Heart left ventricle (tissue), 16 donors: ENCODE results near the gene OR1I1. TPM values are rescaled to one million over a fixed set of nuclear protein-coding genes. Genes with fewer than 3 reads are reported as not detected.

Experiments
- ATAC-seq, 4 donors: fragments of 200-7000 bp; cut with Tn5 transposase; one replicate each; pipeline ENCODE4 v1.9.1; 2020 to 2022; ENCODE audit warnings: moderate library complexity in 4 of 4, mild to moderate bottlenecking in 3 of 4, moderate number of reproducible peaks in 1 of 4
- DNase-seq, 5 donors: peaks; one replicate each; pipeline ENCODE4 v3.0.0-alpha.2; 2020
- H3K27ac ChIP-seq, 12 donors: fragments of 200-600 bp; sonication (generic) in 4 of 12; one replicate each; pipeline versions ENCODE4 v1.5.0 to v1.8.0; 2016 to 2022; ENCODE audit warnings: mild to moderate bottlenecking in 2 of 12
- H3K27me3 ChIP-seq, 9 donors: fragments of 200-600 bp; sonication (generic) in 2 of 9; one replicate each; pipeline versions ENCODE4 v1.5.1 to v1.8.0; 2016 to 2022; ENCODE audit warnings: mild to moderate bottlenecking in 3 of 9
- H3K36me3 ChIP-seq, 9 donors: fragments of 200-600 bp; sonication (generic) in 2 of 9; one replicate each; pipeline versions ENCODE4 v1.5.0 to v1.8.0; 2018 to 2022; ENCODE audit warnings: mild to moderate bottlenecking in 2 of 9
- H3K4me1 ChIP-seq, 12 donors: fragments of 200-600 bp; sonication (generic) in 4 of 12; one replicate each; pipeline versions ENCODE4 v1.5.0 to v1.8.0; 2016 to 2022; ENCODE audit warnings: mild to moderate bottlenecking in 3 of 12
- H3K4me3 ChIP-seq, 12 donors: fragments of 200-600 bp; sonication (generic) in 4 of 12; one replicate each; pipeline versions ENCODE4 v1.5.0 to v1.8.0; 2017 to 2022; ENCODE audit warnings: mild to moderate bottlenecking in 9 of 12, moderate library complexity in 4 of 12
- H3K9me3 ChIP-seq, 12 donors: fragments of 200-600 bp; sonication (generic) in 4 of 12; one replicate each; pipeline versions ENCODE4 v1.5.0 to v1.8.0; 2016 to 2022; ENCODE audit warnings: mild to moderate bottlenecking in 1 of 12
- POLR2A ChIP-seq, 2 donors: fragments of 450-650 bp; IDR thresholded peaks; one replicate each; pipeline ENCODE4 v1.6.1; 2017; ENCODE audit warnings: antibody characterized with exemption in 2 of 2, mild to moderate bottlenecking in 2 of 2, moderate library complexity in 2 of 2
- WGBS, 4 donors: extraction: QIAGEN DNeasy Blood & Tissue Kit in 2 of 4; methylation state at CpG; one replicate each; pipeline versions ENCODE4 v1.1.5 to v1.1.7; 2013 to 2018; 5-methylcytosine and 5-hydroxymethylcytosine counted together
- intact Hi-C, 10 donors: fragments of 100-400 bp; cut with DNase I; formaldehyde crosslinking; loops; one replicate each; pipeline versions ENCODE4 v1.11.1 to v1.14.2; 2022
- polyA plus RNA-seq, 2 donors: library from polyadenylated mRNA; stranded (reverse); fragments of 200-250 nt; gene quantifications; one replicate each; pipeline ENCODE4 v1.2.3, GENCODE V29; 2013
- total RNA-seq, 9 donors: library from RNA; depleted of rRNA in 2 of 9; stranded (reverse); fragments of >200 nt in 2 of 9; fragmentation: NEBNext Ultra II Directional in 3 of 9; extraction: Animal tissue kit (Norgen Biotek cat#: 25700) in 3 of 9; gene quantifications; one replicate each; pipeline versions ENCODE4 v1.1.0 to v1.2.4, GENCODE V29; 2016 to 2023
- TF ChIP-seq, protein P1 (sequence below), 12 donors: fragments of 200-600 bp; sonication (generic) in 4 of 12; IDR thresholded peaks; one replicate each; pipeline versions ENCODE4 v1.5.0 to v1.8.0; 2018 to 2022; ENCODE audit warnings: antibody characterized with exemption in 12 of 12, mild to moderate bottlenecking in 5 of 12
- donor health status: ischemic (EF 13 %, LVEDD 7.1; RV severe dilation, severe dysfunction).
- donor health status: healthy with polysubstance abuse.
- donor health status: DM: no; HTN: yes; CAD: no.
- donor health status: DM: no; HTN: no; CAD: no.
- donor health status: ischemic (EF 25% LVEDD 6.9; RV normal size, moderate dysfunction).
- donor health status: ischemic (EF 25% LVEDD 5.7; RV mildly dilated, moderate dysfunction).
- donor health status: healthy.
- donor health status: DM: yes; HTN: yes; CAD: no.
- donor health status: ischemic (EF 35%, LVEDD 5.7; RV mildly dilated, moderate dysfunction).
- donor health status: nonischemic (EF 11% LVEDD 7.7; RV severe dilation, severe dysfunction).
- donor health status: DM: yes; HTN: yes; CAD: no.
- donor health status: PGD.
- donor health status: ischemic (EF 29% LVEDD 5.4; RV normal size, mild dysfunction).
- donor health status: nonischemic (EF 23%, LVEDD 6.1; RV moderate dilation, normal function).

The OR1I1 gene
- total and polyA plus RNA-seq, 11 donors = not detected

DNA sequence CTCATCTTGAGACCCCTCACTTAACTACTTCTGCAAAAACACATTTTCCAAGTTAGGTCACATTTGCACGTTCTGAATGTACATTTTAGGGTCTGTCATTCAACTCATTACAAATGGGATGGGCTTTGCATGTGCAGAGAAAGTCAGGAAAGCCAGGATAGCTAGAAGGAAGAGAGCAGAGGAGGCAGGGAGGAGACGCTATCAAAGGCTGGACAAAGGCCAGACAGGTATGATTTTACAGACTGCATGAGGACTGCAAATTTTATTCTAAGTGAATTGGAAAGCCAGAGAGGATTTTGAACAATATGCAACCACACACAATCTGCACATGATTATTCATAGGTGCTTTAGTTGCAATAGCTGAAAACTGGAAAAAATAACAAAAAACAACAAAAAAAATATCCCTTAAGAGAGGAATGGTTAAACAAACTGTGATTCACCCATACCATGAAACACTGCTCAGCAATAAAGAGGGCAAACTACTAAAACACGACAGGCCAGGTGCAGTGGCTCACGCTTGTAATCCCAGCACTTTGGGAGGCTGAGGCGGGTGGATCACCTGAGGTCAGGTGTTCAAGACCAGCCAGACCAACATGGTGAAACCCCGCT, 46.3 kb downstream of the OR1I1 start:
- Histone ChIP-seq H3K27me3 (no peaks in the 10 kb centered on the region), H3K9me3 (no peaks in the 10 kb centered on the region), H3K27ac (no peak overlapping the region), H3K36me3 (peaks cover 0 to 1% (median 0%) of the 10 kb centered on the region in 9 donors), H3K4me1 (peaks cover 0 to 24% (median 13%) of the 10 kb centered on the region in 12 donors), H3K4me3 (no peak overlapping the region)
- ATAC-seq = no peak
- 75 to 81% (median 79%) methylated on average over 6 of the region's 6 CpGs for WGBS, 4 donors
- intact Hi-C loops = loop anchor here in 1 of 10 donors (5.0 kb wide), 1 partner anchor 249 kb away; the partner anchor contains the start of gene AKAP8
- no peak for DNase-seq
- TF ChIP-seq, protein P1, sequence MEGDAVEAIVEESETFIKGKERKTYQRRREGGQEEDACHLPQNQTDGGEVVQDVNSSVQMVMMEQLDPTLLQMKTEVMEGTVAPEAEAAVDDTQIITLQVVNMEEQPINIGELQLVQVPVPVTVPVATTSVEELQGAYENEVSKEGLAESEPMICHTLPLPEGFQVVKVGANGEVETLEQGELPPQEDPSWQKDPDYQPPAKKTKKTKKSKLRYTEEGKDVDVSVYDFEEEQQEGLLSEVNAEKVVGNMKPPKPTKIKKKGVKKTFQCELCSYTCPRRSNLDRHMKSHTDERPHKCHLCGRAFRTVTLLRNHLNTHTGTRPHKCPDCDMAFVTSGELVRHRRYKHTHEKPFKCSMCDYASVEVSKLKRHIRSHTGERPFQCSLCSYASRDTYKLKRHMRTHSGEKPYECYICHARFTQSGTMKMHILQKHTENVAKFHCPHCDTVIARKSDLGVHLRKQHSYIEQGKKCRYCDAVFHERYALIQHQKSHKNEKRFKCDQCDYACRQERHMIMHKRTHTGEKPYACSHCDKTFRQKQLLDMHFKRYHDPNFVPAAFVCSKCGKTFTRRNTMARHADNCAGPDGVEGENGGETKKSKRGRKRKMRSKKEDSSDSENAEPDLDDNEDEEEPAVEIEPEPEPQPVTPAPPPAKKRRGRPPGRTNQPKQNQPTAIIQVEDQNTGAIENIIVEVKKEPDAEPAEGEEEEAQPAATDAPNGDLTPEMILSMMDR (IDR thresholded peaks at IDR 0.05) = no peak
- TF ChIP-seq POLR2A (IDR thresholded peaks at IDR 0.05) = no peak

DNA sequence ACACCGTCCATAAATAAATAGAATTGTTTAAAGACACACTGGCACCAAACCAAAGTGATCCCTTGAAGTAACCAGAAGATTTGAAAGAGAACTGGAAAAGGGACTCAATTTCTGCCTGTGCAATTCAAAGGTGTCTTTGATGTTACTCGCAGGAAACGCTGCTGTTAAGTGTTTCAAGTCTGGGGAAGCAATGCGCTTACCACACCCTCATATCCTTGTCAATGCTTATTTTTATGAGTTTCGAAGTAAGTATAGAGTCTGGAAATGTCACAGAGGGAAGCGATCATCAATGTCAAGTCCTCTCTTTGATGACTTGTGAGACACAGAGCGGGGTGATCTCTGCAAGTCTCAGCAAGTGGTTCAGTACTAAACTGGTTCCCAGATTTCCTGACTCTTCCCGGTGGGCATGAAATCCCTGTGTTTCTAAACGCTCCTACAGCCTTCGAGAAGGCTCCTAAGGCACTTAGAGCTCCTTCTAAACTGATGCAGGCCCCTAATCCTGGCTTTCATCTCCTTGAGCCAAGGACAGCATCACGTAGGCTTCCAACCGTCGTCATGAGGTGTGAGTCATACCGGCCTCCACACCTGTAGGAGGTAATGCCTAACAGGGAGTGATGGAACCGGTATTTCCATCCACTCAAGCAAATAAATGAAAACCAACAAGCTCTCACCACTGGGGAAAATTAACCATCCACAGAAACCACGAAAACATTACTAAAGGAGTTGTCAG, 48.0 kb downstream of the OR1I1 start:
- TF ChIP-seq, protein P1 (IDR thresholded peaks at IDR 0.05) = no peak
- Histone ChIP-seq H3K27ac (no peak overlapping the region), H3K9me3 (no peaks in the 10 kb centered on the region), H3K4me3 (no peak overlapping the region), H3K36me3 (no peaks in the 10 kb centered on the region), H3K4me1 (peaks cover 0 to 9% (median 5%) of the 10 kb centered on the region in 12 donors), H3K27me3 (no peaks in the 10 kb centered on the region)
- DNase-seq = no peak
- ATAC-seq = no peak
- WGBS, 4 donors = 70 to 80% (median 75%) methylated on average over 16 of the region's 16 CpGs
- intact Hi-C loops = loop anchor here in 1 of 10 donors (5.0 kb wide), 1 partner anchor 247 kb away; the partner anchor contains the start of gene AKAP8

DNA sequence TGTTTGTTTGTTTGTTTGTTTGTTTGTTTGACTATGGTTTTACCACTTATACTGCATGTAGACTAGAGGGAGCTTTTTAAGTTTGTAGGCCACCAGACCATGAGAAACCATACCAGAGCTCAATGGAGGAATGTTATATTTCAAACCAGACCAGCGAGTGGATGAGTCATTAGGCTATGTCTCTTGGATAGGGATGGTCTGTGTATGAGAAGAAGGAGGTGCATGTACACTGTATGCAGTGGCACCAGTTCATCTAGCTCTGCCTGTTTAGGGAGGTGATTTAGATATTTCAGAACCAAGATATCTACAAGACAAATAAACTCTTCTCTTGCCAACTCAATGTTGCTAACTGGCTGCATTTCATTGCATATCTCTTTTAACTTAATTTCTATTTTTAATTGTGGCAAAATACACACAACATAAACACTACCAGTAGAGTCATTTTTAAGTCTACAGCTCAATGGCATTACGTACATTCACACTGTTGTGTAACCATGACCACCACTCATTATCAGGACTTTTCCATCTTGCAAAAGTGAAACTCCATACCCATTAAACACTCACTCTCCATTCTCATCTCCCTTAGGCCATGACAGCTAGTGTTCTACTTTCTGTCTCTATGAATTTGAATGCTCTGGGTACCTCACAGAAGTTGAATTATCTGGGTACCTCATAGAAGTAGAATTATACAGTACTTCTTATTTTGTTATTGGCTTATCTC, 54.4 kb downstream of the OR1I1 start:
- no peak for TF ChIP-seq POLR2A (IDR thresholded peaks at IDR 0.05)
- Histone ChIP-seq H3K4me3 (no peak overlapping the region), H3K36me3 (no peaks in the 10 kb centered on the region), H3K9me3 (peaks cover 0 to 13% (median 0%) of the 10 kb centered on the region in 12 donors), H3K27ac (no peak overlapping the region), H3K27me3 (no peaks in the 10 kb centered on the region), H3K4me1 (no peaks in the 10 kb centered on the region)
- ATAC-seq = no peak
- 54 to 82% (median 79%) methylated on average over 2 of the region's 2 CpGs for WGBS, 4 donors
- intact Hi-C loops = no loop called here
- DNase-seq = no peak

- H3K27ac ChIP-seq = no peak overlapping the region
- H3K9me3 ChIP-seq = peaks cover 0 to 13% (median 0%) of the 10 kb centered on the region in 12 donors
- H3K36me3 ChIP-seq = no peaks in the 10 kb centered on the region
- H3K27me3 ChIP-seq = no peaks in the 10 kb centered on the region
- TF ChIP-seq POLR2A (IDR thresholded peaks at IDR 0.05) = no peak
- TF ChIP-seq, protein P1 (IDR thresholded peaks at IDR 0.05) = no peak
- H3K4me3 ChIP-seq = no peak overlapping the region
- intact Hi-C loops = no loop called here
- DNase-seq (no peak), ATAC-seq (no peak)
- no peaks in the 10 kb centered on the region for H3K4me1 ChIP-seq
Observed at GRCh38 chr19:15137777-15138176, 55.8 kb downstream of the OR1I1 start.
